NOMO-1 (cell line): ENCODE results near the gene FBXW4.

Source experiments
- DNase-seq, 2 experiments: peaks; one replicate each; lab custom pipeline; 2025; ENCODE audit not compliant: unreplicated experiment in 2 of 2; lab: John Stamatoyannopoulos, UW

Gene FBXW4

DNA sequence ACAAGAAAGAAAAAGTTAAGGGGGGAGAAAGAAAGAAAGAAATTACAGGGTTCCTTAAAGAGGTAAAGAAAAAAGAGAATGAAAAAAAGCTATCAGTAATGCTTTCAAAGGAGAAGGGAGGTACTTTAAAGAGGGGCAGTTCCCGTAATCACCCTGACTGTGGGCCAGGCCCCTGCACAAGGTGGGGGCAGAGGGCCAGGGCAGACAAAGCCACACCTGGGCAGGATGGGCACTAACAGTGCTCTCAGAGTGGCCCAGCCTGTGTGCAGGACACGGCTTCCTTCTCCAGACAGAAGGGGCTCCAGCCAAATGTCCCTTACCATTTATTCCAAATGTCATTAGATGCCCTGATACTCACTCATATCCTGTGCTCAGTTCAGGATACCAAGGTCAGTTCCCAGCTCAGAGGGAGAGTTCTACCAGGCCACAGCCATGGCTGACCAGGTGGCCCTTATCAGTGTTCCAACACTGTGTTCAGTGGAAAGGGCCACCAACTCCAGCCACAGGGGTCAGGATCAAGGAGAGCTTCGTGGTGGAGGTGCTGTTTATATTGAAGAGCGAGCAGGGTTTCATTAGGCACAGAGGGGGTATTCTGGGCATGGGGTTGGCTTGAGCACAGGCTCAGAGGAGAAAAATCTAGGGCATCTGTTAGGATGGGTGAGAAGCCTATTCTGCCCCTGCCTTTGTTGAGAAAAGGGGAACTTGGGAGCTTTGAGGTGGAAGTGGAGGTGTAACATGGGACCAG is 77.0 kb downstream of the FBXW4 start:
- peak in 1 of 2 experiments; percentile 10 for DNase-seq

DNA sequence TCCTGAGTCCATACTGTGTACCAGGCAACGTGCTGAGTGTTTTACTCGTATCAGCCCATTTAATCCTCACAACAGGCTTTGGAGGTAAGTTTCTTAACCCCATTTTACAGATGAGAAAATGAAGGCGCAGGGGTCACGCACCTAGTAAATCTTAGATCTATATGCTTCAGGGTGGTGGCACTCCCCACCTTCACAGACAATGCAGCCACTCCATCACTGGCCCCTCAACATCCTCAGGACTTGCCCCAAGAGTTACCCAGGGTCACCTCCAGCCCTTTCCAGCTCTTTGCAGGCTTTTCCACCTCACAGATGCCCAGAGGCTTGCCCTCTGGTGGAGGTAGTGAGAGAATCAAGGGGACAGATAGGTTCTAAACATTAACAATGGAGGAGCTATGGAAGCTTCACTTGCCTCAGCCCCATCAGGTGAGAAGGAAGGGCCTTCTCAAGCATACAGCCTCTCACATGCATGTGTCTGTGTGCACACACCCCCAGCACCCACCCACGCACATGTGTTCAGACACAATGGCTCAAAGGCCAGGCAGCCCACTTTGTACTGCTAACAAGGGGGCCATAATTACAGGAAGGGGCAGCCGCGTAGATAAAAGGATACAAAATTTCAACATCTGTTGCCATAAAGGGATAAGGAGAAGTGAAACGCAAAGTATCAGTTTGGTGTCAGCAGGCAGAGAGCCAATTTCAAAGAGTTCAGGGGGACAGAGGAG is 77.7 kb downstream of the FBXW4 start:
- DNase-seq = peak; percentile 88 to 97

DNA sequence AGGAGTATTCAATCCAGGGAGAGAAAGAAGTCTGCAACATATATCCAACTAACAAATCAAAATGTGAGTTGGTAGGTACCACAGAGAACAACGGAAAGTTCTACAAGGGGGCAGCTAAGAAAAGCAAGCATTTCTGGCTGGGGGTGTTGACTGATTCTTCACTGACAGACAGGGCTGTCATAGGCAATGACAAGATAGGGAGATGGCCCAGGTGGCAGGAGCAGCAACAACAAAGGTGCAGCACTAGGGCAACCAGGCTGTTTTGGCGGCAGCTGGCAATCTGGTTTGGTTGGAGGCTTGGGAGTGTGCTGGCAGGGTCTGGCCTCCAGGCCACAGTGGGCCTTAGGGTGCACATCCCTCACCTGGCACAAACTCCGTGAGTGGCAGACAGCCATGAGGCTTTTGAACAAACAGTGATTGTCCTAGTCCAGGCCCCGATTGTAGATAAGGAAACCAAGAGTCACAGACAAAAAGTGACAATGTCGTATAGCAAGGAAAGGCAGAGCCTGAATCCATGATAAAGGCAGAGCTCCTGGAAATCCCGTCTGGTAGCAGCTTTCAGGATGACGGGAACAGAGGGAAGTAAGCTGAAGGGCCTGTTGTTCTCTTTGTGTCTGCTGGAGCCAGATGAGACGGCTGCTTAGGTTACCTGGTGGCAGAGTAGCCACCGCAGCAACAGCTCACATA is 78.4 kb downstream of the FBXW4 start:
- DNase-seq = no peak

DNA sequence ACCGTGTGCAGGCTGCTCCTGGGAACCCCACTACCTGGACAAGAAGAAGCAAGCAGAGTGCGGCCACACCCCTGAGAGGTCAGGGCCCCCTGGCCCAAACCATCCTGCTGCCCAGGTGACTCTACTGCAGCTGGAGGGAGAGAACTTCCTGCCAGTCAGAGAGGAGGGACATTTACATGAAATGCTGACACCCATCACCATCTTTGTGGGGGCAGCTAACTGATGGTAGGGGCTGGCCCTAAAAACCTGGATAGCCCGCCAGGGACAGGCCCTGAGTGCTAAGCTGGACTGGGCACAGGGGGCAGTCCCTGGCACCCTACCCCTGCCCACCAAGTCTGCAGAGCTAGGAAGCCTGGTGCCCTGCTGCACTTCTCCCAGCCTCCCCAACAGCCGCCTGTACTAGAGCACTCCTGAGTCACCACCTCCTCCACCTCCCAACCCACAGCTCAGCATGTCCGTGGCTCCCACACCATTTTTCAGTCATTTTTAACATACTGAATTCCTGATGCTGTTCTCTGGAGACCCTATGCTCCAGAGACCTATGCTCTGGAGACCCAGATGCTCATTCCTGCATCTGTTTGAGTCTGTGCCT is 79.3 kb downstream of the FBXW4 start:
- no peak for DNase-seq

DNA sequence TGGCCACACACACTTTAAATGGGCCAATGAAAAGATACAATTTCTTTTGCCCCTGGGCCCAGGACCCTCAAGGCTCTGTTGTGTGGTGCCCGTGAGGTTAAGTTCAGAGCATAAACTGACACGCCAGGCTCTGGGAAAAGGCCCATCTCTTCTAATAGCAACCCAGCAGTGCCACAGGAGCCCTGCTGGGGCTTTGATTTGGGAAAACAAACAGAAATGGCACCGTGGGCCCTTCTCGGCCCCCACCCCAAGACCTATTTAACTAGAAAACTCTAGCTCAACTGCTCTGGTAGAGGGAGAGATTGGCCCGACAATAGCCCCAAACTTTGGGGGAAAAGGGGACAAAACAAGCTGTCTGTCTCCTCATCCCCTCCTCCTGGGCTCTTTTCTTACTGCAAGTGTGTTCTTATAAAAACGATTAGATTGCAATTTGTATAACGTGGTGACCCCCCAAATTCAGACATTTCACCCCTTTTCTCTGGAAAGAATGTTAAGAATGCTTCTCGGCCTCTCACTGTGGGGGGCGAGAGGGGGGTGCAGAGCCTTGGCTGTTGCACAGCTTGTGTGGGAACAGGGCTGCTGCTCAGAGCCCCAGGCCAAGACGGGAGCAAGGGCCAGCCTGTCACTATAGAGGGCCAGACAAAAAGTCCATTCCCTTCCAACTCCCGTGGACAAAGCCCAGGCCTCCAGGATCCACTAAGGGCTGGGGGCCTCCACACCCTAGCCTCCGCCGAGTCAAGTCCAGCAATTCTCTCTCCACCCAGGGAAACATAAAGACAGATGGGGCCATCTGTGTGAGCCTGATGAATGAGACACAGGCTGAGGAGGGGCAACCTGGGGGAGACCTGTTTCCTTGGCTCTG is 80.1 kb downstream of the FBXW4 start:
- no peak for DNase-seq

DNA sequence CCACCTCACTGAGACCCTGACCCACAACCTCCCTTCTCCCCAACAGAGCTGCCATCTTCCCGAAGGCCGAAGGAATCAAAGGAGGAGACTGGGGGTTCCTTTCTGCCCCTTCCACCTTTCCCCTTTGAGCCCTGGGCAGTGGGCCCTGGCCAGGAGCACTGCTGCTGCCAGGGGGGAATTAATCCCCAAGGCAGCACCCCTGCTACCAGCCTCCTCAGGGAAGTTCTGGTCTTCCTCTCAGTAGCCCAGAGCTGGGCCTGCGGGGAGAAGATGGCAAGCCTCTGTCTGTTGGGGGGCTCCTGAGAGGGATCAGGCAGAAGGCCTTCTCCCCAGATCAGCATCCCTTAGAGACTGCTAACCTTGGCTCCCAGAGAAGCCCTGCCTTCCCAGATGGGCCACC is 81.3 kb downstream of the FBXW4 start:
- no peak for DNase-seq

DNA sequence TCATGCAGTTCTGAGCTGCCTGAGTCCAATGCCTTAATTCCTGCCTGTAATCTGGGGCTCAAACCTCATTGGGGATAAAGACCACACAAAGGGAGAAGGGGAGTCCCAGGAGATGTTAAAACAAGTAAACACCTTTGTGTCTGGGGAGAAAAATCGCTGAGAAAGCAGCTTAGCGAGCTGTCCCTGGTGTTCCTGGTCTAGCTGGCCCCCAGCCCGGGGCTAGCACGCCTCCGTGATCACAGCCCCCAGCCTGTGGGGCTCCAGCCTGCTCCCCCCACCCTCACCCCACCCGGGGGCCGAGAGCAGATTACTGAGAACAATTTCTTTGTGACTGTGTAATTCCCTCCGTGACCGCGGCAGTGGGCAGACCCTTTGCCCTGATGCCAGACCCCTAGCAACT is 82.1 kb downstream of the FBXW4 start:
- DNase-seq = no peak

DNA sequence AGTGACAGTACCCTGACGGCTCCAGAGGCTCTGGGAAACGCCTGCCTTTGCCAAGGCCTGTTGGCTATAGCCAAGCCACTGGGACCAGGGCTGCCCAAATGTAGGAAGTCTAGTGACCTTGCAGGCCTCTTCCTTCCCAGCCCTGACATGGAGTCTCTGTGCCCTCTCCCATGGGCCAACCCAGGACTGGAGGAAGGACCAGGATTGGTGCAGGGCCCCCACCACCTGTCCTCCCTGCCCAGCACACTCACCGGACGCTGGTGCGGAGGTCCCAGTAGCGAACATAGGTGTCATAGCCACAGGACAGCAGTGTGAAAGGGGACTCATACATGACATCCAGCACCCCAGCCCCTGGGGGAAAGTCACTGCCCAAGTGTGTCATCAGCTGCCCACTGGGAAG is 82.9 kb downstream of the FBXW4 start:
- DNase-seq = no peak

DNA sequence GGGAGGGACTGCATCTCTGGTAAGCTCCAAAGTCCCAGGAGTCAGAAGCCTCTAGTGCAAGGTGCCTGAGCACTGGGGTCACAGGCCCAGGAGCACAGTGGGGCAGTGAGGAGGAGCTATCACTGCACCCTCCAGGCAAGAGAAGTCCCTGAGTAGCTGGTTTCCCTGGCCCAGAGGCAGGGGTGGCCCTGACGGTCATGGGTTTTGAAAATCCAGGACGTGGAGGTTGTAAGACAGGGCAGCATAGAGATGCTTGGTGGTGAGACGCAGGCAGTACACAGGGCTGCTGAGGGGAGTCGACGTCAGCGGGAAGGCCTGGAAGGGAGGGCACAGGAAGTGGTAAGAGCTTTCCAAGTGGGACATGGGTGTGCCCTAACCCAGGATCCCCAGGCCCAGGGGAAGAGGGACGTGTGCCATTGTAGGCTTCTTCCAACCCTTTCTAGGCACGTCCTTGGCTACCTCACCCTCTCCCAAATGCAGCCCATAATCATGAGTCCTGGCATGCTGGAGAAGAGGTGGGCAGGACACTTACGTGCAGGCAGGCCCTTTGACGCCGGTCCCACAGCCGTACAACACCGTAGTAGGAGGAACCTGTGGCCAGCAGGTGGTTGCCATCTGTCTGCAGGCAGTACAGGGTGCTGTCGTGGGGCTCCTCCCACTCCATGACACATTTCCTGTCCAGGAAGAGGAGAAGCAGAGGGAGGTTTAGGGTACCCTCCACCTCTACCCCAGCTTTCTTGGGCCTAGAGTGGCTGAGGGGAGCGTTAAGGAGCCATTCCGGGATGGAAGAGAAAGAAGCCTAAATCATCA is 83.7 kb downstream of the FBXW4 start:
- DNase-seq = no peak

DNA sequence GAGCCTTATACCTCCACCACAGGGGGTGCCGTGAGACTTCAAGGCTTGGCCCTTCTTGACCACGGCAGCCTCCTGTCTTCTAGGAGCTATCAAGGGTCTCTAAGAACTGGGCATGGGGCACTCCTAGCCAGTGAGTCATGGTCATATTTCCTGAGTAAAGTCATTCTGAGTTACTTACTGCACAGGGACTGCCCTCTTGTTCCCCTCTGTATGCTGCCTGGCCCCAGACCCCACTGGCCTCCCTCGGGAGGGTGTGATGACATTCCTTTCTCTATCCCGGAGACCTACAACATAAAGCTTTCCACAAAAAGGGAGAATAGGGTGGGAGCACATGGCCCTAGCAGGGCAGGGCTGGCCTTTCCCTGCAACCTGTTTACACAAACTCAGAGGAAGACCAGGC is 85.5 kb downstream of the FBXW4 start:
- no peak for DNase-seq

DNA sequence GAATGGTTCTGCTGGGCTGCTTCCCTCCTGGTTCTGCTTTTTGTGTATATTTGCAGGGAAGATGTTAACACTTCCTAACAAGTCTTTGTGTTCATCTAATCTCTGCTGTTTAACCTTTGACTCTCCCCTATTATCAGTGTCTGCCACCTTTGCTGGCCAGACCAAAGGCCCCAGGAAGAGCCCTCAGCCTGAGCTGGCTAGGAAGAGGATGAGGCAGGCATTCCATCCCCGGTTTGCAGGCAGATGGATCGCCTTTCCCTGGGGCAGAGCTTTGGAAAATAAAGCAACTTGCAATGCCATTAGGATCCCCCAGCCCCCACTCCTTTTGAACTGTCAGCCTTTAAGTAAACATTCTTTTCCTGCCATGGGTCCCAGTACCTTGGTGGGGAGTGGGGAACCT is 87.8 kb downstream of the FBXW4 start:
- DNase-seq = no peak

DNA sequence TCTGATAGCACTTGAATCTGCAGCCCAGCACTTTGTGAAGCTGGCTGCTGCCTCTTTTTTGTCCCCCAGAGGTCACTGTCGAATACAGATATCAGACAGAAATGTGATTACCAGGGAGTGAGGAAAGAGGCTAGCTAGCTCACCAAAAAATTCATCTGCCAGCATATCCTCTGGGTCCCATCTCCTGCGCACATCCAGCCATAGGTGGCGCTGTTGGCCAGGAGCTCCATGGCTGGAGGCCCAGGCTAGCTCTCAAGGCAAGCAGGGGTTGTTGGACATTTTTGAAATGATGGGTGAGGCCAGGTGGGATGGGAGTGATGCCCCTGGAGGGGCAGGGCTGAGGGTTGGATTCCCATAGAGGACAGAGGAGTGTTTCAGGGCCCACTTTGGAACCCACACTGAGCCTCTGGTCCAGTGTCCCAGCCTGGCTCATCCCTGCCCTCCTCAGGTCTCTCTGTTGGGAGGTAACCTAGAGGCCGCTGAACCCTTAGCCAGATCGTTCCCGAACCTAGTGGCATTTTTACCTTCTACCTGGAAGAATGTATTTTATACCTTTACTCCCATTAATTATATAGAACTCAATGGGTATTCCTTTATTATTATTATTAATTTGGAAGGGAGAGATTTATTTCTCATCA is 92.1 kb downstream of the FBXW4 start:
- peak; percentile 85 to 92 for DNase-seq

DNA sequence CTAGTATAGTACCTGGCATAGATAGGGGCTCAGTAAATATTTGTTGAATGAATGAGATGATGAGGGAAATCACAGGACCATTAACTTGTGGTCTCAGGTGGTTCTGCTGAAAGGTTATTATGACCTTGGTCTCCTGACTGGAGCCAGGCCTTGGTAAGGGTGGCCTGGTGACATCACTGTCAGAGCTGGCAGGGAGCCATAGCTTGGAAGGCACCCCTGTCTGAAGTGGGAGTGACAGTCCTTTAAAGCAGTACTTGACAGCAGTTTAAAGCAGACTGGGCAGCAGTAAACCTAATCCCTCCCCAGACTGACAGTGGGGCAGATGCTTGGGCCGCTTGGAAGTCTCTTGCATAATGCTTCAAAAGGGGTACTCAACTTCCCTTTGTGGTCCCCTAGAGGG is 93.4 kb downstream of the FBXW4 start:
- DNase-seq = no peak

DNA sequence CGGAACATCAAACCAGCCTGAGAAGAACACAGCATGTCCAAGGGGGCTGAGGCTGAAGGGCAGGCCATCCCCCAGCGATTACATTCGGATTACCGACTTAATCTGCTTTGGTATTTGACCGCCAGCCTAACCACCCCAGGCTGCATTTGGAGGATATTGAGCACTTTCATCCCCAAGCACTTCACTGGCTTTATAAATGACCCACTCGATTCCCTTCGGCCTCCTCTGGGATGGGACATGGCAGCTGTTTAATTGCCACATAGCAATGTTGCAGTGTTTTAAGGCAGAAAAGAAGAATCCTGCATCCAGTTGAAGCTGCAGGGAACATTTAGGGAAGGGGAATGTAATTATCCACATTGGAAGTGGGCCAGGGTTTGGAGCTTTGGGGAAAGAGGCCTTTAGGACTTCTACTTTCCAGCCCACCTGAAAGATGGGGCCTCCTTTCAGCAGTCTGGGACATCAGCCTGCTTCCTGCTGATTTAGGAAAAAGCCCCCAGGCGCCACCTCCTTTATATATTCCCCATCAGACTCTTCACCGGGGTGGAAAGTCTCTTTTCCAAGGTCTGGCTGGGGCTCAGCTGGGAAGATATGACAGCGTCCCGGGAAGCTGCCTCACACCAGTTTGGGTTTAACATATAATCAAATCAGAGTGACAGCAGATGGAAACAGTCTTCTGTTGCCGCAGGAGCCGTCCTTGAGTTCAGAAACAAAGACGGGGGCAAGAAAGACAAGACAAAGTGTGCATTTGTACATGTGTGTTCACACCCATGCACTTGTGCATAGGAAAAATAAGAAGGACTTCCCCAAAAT is 97.7 kb downstream of the FBXW4 start:
- DNase-seq = no peak

DNA sequence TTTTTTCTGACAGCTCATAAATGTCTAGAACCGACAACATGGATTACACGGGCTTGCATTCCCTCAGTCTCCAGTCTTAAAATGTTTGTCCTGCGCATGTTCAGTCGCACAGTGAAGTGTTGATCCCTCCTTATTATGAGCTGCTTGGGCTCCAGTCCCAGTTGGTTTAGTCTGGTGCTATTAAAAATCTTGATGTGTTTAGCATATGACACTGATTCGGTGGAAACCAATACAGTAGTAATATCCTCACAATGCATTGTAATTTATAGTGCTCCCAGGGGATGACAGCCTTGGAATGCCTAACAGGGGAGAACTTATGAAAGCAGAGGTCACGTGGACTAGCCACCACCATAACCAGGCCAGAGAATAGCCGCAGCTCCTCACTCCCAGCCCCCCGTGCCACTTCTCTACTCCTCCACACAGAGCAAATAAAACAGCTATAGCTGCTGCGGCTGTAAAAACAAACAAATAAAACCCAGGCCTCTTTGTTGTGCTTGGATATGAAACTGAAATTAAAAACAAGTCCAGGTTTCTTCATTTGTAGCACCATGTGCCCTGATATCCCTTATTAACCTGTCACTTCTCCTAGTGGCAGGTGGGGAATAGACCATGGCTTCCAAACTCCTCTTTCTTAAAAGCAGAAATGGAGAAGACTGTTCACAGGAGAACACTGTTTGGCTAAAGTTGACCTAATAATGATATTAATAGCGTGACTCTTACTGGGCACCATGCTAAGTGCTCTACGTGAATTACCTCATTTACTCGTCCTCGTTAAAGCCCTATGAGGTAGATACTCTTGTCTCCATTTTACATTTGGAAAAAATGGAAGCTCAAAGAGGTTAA is 99.2 kb downstream of the FBXW4 start:
- DNase-seq = no peak

DNA sequence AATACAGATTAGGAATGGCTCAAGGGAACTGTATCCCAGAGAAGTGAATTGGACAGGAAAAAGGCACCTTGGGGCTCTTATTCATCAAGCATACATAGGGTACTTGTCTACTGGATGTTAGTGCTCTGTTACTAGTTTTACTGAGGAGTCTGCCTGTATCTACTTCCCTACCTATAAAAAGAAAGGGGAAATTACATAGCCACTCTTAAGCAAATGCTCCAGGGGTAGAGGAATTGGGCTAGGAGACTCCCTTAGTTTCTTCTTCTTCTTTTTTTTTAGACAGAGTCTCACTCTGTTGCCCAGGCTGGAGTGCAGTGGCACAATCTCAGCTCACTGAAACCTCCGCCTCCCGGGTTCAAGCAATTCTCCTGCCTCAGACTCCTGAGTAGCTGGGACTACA is 101.6 kb downstream of the FBXW4 start:
- peak; percentile 63 to 94 for DNase-seq

DNA sequence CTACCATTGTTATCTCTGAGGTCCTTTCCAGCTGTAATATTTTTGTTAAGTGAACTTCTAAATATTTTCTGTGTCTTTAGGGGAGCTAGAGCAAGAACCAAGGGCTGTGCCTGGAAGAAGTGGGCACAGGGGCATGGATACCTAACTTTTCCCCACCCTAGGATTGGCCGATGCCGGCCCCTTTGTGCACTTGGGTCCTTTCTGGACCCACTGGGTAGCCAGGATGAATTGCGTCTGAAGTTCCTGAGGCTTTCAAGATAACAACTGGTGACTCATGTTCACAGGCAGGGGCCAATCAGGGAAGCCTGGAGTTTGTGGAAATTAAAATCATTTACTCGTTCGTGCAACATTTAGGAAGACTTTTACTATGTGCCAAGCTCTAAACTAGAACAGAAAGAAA is 106.1 kb downstream of the FBXW4 start:
- no peak for DNase-seq
